ENCODE results near the gene CXXC5.

Gene CXXC5

GRCh38 chr5:139651853-139652787, 4.0 kb downstream of the CXXC5 start:
- DNase-seq (ENCODE audit: low spot score): no peak

- no peak for DNase-seq (ENCODE audit: low spot score)
Observed at GRCh38 chr5:139652788-139653241, 4.7 kb downstream of the CXXC5 start.

- DNase-seq (ENCODE audit: low spot score): no peak
Observed at GRCh38 chr5:139653616-139654015, 5.5 kb downstream of the CXXC5 start.

GRCh38 chr5:139654464-139654863, 6.3 kb downstream of the CXXC5 start:
- DNase-seq (ENCODE audit: low spot score): no peak

GRCh38 chr5:139654871-139655491, 6.8 kb downstream of the CXXC5 start:
- no peak for DNase-seq (ENCODE audit: low spot score)

GRCh38 chr5:139655727-139656271, 7.7 kb downstream of the CXXC5 start:
- no peak for DNase-seq (ENCODE audit: low spot score)

- DNase-seq (ENCODE audit: low spot score): no peak
Observed at GRCh38 chr5:139657363-139658321, 9.5 kb downstream of the CXXC5 start.

- no peak for DNase-seq (ENCODE audit: low spot score)
Observed at GRCh38 chr5:139658501-139658927, 10.4 kb downstream of the CXXC5 start.

- no peak for DNase-seq (ENCODE audit: low spot score)
Observed at GRCh38 chr5:139658928-139659667, 10.9 kb downstream of the CXXC5 start.

GRCh38 chr5:139659695-139660101, 11.5 kb downstream of the CXXC5 start:
- no peak for DNase-seq (ENCODE audit: low spot score)

- DNase-seq (ENCODE audit: low spot score): no peak
Observed at GRCh38 chr5:139660105-139660922, 12.2 kb downstream of the CXXC5 start.

- no peak for DNase-seq (ENCODE audit: low spot score)
Observed at GRCh38 chr5:139660923-139661814, 13.0 kb downstream of the CXXC5 start.

GRCh38 chr5:139662617-139663016, 14.5 kb downstream of the CXXC5 start:
- DNase-seq (ENCODE audit: low spot score): no peak

GRCh38 chr5:139663207-139664085, 15.3 kb downstream of the CXXC5 start:
- DNase-seq (ENCODE audit: low spot score): no peak

GRCh38 chr5:139664086-139664693, 16.0 kb downstream of the CXXC5 start:
- no peak for DNase-seq (ENCODE audit: low spot score)

GRCh38 chr5:139664727-139665351, 16.7 kb downstream of the CXXC5 start:
- no peak for DNase-seq (ENCODE audit: low spot score)

GRCh38 chr5:139665626-139666025, 17.5 kb downstream of the CXXC5 start:
- no peak for DNase-seq (ENCODE audit: low spot score)
